ENCODE data around the gene WNK1. TPM values are rescaled to one million over a fixed set of nuclear protein-coding genes. Genes with fewer than 3 reads are reported as not detected.
"Not testable (repeated sequence)": the region's sequence is repeated elsewhere in the genome, so short reads cannot be mapped to it uniquely, and the experiment has no call there.

The WNK1 gene
- total RNA-seq, 1 donor from 2014 or later, result 222 TPM

DNA sequence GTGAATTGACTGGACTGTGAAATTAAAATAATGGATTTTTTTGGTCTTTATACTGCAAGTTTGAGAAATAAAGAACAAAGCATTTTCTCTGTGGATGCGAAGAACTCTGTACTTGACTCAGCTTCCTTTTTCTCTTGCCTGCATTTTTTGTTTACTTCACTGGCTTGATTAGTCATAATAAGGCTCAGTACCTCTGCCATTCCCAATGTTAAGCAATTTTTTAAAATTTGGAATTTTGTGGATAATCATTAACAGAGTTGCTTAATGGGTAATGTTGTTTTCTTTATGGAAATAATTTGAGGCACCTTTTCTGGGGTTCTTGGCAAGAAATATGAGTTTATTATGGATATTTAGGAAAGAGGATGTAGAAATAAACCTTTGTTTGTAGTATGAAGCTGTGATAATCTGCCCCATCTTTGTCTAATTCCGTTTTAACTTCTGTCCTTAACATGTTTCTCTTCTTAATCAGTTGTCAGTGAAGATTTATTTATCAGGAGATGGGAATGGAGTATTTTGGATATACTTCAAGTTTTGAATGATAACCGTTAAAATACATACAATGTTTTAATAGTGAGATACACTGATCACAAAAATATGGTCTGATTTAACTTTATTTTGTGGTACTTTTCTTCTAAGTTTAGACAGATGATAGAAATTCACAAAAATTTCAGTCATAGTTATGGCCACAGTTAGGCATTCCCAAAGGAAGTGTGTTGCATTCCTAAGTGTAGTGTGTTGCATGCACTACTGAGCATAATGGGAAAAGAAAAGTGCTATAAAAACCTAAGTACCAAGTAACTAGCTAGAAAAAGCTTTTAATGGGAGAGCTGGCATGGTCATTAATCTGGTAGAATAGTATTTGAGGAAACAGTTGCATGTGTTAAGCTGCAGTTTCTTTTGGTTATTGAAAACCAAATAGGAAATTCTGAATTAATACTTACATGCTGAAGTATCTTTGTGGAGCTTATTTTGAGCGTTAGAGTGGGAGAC, 27.7 kb downstream of the WNK1 start:
- DNase-seq (ENCODE audit: low read depth), result peak; percentile 96

DNA sequence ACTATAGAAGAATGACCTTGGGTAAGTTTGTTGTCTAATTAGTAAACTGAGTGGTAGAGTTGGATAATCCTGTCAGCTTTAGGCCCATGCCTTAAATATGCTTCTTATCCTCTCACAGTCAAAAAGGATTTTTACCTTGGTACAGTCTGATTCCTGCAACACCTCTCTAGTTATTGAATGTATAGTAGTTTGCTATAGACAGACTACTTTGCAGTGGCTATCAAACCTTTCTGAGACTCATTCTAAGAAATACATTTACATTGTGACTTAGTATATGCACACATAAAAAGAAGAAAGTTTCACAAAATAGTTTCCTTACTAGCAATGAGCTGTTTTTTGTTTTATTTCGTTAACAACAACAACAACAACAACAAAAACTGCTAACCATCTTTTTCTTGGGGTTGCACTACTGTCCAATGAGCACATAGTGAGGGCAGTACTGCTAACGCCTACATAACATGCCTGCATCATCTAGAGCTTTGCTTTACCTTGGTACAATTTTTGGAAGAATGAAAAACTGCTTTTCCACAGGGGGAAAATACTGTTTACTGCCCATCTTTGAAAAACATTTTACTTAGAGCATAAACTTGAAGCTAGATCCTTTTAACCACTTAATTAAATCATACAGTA, 28.5 kb downstream of the WNK1 start:
- DNase-seq (ENCODE audit: low read depth), result no peak

DNA sequence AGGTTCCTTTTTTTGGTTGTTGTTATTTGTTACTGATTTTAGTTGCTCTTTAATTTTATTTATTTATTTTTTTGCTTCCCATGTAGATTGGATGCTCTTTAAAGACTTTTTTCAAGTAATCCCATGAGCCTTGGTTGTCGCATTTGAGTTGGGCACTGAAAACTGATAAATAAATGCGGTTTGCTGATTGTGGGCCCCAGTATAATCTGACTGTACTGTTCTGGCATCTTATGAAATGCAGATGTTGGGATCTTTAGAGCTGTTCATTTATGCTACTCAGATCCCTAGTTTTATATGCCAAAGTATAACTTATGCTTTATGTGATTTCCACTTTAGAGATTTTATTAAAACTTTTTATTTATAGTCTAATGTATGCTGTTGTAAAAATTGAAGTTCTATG, 33.3 kb downstream of the WNK1 start:
- no peak for DNase-seq (ENCODE audit: low read depth)

DNA sequence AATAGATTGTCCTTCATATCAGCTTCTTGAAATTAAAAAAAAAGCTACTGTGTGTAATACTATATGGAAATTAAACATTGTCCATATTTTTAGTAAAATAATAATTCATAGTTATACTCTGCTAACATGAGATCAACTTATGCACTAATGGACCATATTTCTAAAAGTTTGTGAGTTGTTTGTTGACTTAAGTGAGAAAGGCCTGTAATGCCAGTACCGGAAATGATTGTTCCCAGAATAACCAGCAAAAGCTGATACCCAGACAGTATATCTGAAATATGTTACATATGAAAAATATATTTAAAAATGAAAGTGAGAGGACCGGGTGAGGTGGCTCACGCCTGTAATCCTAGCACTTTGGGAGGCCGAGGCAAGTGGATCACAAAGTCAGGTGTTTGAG, 35.9 kb downstream of the WNK1 start:
- DNase-seq (ENCODE audit: low read depth), result no peak

DNA sequence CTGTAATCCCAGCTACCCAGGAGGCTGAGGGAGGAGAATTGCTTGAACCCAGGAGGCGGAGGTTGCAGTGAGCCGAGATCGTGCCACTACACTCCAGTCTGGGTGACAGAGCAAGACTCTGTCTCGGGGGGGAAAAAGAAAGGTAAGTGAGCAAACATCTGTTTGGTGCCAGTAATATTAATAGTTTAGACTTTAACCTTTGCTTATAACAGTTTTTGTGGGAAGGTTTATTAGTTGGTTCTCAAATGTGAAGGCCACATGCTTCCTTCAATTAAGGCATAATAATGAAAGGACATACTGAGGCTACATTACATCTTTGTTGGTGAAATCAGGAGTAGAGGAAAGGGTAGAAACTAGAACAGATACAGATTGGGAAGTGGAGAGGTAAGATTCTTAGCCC, 36.4 kb downstream of the WNK1 start:
- not testable (repeated sequence) for DNase-seq (ENCODE audit: low read depth)

DNA sequence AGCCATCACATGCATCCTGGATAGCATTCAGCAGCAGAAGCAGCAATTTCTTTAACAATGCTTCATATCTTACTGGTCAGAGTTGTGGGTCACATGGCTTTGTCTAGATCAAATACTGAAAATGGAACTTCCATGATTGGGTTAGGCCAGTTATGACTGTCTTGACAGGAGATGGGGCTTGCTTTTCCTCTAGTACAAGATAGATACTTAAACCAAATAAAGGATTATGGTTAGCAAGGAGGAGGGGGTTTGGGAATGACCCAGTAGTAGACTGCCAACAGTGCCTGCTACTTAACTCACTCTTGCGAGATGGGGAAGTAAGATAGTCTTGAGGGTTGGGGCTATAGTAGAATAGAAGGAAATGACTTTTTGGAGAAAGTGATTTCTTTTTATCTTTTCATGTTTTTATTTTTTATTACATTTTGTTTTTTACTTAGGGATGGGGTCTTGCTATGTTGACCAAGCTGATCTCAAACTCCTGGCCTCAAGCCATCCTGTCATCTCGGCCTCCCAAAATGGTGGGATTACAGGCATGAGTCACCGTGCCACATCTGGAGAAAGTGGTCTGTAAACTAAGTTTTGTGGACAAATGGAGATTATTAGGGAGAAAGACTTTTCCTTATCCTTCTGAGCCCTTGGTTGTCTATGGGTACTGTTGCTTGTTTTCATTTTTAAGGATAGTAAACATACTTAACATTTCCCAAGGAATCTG, 37.6 kb downstream of the WNK1 start:
- DNase-seq (ENCODE audit: low read depth), result no peak

DNA sequence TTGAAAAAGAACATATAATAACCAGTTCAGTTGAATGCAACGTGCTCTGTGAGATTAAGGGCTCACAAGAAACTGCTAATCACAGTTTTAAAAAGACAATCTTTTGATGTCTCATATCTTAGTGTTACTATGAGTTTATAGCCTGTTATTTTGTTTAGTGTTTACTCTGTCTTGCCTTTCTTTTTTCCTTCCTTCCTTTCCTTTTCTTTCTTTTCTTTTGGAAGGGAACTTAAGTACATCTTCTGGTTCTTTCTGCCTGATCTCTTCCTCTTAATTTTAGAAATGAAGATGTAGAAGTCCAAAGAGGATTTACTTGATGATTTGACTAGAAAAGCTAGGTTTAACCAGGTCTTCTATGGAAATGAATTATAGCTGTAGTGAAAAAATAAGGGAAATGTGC, 38.2 kb downstream of the WNK1 start:
- DNase-seq (ENCODE audit: low read depth), result no peak

DNA sequence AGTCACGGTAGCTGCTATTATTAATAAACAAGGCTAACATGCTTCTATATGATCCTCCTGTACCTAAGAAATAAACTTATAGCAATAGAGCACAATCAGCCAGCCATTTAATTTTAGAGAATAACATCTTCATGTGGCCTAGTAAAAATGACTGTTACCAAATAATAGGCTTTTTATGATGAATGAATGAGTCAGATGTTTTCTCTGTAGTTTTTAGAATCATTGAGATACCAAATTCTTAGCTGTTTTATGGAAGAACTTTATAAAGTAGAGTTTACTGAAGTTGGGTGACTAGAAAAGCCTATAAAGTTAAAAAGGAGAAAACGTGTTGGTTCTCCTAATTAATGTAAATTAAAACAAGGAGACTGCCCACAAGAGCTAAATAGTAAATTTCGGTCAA, 40.7 kb downstream of the WNK1 start:
- DNase-seq (ENCODE audit: low read depth), result no peak

DNA sequence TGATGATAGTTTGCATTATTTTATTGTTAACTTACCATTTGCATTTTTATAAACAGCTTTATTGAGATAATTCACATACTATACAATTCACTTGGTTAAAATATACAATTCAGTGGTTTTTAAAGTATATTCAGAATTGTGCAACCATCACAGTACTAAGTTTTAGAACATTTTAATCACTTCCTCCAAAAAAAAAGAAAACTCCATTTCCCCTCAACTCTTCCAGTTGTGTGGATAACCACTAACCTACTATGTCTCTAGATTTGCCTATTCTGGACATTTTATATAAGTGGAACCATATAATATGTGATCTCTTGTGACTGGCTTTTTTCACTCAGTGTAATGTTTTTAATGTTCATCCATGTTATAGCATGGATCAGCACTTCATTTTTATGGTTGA, 41.3 kb downstream of the WNK1 start:
- DNase-seq (ENCODE audit: low read depth), result no peak

DNA sequence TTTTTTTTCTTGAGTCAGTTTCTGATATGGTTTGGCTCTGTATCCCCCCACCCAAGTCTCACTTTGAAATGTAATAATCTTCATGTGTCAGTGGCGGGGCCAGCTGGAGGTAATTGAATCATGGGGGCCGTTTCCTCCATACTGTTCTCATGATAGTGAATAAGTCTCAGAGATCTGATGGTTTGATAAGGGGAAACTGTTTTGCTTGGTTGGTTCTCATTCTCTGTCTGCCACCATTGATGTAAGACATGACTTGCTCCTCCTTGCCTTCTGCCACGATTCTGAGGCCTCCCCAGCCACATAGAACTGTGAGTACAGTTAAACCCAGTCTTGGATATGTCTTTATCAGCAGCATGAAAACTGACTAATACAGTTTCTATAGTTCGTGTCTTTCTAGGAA, 42.9 kb downstream of the WNK1 start:
- DNase-seq (ENCODE audit: low read depth), result no peak

DNA sequence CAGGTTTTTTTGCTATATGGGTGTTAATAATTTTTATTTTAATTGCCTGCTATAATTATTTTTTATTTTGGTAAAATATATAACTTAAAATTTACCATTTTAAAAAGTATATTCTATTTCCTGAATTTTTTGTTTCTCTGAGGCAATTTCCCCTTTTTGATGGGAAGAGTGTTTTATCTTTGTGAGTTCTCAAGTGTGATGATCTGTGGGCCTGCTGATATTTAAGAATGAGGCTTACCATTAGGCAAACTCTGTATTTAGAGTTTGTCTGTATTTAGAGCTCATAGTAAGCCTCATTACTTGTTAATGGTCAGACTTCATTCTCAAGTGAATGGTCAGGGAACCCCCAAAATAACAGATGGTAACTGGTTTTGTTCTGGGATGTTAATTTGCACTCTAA, 48.0 kb downstream of the WNK1 start:
- DNase-seq (ENCODE audit: low read depth), result no peak

DNA sequence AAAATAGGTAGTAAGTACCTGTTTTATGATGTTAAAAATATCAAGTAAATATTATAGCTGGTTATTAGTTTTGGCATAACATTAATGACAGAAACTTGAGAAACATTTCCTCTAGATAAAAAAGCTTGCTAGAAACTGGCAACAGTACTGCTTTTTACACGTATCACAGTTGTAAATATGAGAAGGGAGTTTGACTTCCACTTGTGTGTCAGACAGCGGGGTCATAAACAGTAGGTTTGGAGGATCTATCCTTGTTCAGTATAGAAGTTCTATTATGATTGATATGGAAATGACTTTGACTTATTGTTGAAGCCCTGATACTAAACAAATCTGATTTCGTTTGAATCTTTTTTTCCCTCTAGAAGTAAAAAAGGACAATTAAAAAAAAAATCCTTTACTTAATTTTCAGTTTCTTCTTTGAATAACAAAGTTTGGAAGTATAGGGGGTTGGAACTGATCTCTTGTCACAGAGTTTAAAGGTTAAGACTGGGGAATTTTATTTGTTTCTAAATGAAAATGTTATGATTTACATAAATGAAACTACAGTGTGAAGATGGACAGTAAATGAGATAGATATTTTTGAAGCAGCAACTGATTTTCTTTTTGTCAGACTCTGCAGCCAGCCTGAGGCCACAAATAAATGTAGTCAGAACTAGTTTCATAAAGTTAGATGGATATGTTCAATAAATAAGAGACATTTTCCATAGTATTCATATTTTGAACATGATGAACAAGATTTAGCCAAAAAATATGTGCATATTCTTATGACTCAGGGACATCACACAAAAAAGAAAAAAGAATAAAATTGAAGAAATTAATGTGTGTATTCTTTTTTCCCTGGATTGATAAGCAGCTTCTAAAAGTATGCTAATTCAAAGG, 50.1 kb downstream of the WNK1 start:
- no peak for DNase-seq (ENCODE audit: low read depth)

DNA sequence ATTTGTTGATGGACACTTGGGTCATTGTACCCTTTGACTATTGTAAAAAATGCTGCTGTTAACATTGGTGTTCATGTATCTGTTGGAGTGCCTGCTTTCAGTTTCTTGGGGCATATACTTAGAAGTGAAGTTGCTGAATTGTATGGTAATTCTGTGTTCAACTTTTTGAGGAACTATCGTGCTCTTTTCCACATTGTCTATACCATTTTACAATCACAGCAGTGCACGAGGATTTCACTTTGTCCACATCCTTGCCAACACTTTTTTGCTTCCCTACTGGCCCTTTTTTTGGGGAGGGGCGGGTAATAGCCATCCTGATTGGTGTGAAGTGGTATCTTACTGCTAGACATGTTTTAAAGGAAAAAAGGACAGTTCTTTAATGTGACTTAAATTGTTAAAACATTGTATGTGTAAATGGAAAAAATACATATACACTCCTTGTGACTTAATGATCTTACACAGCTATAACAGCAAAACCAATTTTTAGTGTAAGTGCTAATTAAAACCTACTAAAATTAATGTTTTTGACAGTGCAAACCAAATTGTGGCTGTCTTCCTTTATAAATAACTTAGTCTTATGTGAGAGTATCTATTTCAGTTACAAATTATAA, 52.7 kb downstream of the WNK1 start:
- no peak for DNase-seq (ENCODE audit: low read depth)

DNA sequence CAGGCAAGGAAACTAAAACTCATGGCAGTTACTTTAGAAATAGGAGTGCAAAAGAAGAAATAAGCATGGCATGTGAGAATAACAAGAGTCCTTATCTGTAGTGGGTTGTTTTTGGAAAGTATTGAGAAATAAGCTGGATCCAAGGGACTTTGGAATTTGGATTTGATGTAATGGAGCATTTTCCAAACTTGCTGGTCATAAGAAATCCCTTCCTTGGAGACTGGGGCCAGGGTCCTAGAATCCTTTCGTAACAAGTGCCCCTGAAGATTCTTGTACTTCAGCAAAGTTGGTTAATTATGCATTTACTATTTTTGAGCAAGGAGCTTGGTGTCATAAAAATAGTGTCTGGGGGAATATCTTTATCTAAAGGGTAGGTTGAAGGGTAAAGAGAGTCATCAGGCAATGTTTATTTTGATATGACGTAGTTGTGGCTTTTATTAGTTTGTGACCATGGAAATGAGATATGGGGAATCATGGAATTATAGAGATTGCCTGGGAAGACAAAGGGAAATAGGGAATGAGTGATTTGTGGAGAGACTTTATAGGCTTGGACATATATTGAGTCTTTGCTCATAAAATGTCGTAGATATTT, 53.9 kb downstream of the WNK1 start:
- DNase-seq (ENCODE audit: low read depth), result no peak

DNA sequence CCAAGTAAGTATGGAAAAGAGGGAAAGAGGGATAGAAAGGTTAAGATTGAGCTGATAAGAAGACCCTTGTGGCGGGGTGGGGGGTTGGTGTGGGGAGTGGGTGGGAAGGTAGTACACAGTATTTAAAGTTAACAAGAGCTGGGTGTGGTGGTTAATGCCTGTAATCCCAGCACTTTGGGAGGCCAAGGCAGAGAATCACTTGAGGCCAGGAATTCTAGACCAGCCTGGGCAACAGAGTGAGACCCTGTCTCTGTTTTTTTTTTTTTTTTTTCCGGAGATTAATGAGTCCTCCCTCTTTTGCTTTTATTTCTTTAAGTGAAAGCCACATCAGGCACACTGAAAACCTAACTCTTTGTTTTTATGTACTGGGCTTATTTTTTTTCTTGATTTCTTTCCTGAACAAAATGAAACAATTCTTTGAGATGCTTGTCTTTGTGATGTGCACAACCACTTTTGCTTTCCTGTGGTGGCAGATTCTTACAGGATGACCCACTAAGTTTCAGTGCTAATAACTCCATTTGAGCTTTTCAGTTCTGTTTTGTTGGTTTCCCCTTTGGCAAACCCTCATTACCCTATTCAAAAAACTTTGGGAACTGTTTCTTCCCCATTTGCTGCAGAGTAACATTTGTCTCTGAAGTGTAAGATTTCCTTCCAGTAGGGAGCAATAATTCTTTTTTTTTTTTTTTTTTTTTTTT, 54.8 kb downstream of the WNK1 start:
- no peak for DNase-seq (ENCODE audit: low read depth)

DNA sequence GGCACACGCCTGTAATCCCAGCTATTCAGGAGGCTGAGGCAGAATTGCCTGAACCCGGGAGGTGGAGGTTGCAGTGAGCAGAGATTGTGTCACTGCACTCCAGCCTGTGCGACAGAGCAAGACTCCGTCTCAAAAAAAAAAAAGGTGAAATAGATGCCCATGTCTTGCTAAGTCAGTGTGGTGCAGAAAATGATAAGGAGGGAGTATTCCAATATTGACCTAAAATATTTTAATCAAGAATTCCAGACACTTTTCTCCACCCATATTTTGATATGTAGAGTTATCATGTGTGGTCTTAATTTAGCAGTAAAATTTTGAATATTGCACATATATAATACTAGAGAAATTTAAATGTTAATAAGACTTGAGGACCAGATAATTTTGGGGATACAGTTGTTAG, 57.7 kb downstream of the WNK1 start:
- DNase-seq (ENCODE audit: low read depth), result no peak

DNA sequence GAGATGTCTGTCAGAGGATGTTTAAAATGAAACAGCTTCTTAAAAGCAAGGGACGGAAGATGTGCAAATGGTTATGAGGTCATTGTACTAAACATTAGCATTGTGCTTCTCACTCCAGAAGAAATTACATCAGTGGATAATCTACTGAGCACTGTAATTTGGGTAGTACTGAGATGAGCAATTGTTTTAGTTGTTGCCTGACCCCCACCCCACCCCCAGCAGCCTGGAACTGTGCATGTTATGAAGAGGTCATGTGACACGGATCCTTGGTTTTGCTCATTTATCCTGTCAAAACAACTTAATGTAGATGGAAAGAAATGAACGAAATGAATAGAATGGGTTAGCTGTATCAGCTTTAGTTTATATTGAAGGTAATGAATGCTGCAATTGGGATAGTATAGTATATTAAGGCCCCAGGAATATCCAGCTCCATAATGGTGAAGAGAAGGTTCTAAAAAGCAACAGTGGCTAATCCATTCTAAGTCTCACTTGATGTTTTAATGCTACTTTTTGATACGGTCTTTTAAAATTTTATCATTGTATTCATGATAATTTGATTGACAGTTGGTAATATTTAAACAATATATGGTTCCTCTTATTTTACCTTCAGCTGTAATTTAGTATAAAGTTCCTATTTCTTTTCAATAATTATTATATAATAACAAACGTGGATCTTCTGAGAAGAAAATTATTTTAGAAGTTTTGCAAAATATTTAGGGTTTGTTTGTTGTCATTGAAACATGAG, 58.5 kb downstream of the WNK1 start:
- DNase-seq (ENCODE audit: low read depth), result no peak

DNA sequence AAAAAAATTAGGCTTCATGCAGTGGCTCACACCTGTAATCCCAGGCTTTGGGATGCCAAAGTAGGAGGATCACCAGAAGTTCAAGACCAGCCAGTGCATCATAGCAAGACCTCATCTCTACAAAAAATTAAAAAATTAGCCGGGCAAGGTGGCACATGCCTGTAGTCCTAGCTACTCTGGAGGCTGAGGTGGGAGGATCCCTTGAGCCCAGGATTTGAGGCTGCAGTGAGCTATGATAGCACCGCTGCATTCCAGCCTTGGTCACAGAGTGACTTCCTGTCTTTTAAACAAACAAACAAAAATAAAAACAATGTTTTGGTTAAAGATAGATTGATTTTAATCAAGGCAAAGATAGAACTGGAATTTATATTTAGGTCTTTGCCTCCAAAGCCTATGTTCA, 60.6 kb downstream of the WNK1 start:
- DNase-seq (ENCODE audit: low read depth), result no peak

DNA sequence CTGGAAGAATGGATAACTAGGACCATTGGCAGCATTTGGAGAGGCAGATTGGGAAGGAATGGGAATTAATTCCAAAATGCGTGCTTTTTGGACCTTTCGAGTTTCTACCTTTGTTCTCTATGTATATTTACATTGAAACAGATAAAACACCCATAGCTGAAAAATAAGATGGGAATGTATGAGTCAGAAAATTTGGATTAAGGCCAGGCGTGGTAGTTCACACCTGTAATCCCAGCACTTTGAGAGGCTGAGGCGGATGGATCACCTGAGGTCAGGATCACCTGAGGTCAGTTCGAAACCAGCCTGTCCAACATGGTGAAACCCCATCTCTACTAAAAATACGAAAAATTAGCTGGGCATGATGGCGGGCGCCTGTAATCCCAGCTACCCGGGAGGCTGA, 65.1 kb downstream of the WNK1 start:
- DNase-seq (ENCODE audit: low read depth), result not testable (repeated sequence)
